NB4 (cell line): Measurements from ENCODE around the gene CLOCK.

ENCODE experiments used
- DNase-seq: peaks from one replicate; pipeline ENCODE4 v3.0.0; 2010; ENCODE audit warnings: low read depth
- H3K4me3 ChIP-seq: one replicate; pipeline ENCODE4 v1.5.1; 2011; ENCODE audit warnings: mild to moderate bottlenecking, low read depth, low read length, moderate library complexity
- CTCF ChIP-seq: IDR thresholded peaks from one replicate; pipeline ENCODE4 v1.5.1; 2012; ENCODE audit warnings: low read depth, low read length
- MAX ChIP-seq: IDR thresholded peaks from 2 replicates; pipeline ENCODE4 v1.6.1; 2011; ENCODE audit warnings: low read depth, low read length
- MYC ChIP-seq: IDR thresholded peaks from 2 replicates; pipeline ENCODE4 v1.6.1; 2011; ENCODE audit warnings: low read depth, low read length
- POLR2A ChIP-seq: IDR thresholded peaks from 2 replicates; pipeline ENCODE4 v1.6.1; 2011; ENCODE audit warnings: mild to moderate bottlenecking; ENCODE audit not compliant: insufficient read length; ENCODE audit errors: extremely low read depth

The CLOCK gene

GRCh38 chr4:55545641-55546505 is 836 bp downstream of the CLOCK start:
- TF ChIP-seq POLR2A (no peak), MAX (peak; percentile 12; the same call in 1 of the 2 replicates), CTCF (no peak), MYC (peak; percentile 71)
- H3K4me3 ChIP-seq, result peak overlapping the region; percentile 90
- DNase-seq, result peak; percentile 82

- H3K4me3 ChIP-seq, result peak overlapping the region; percentile 90
- TF ChIP-seq POLR2A, result no peak
- TF ChIP-seq MYC, result no peak
- TF ChIP-seq CTCF, result no peak
- no peak for TF ChIP-seq MAX
- DNase-seq, result peak; percentile 43
Observed at GRCh38 chr4:55545151-55545550, 1.6 kb downstream of the CLOCK start.

GRCh38 chr4:55543858-55544257 is 2.9 kb downstream of the CLOCK start:
- no peak for TF ChIP-seq CTCF
- TF ChIP-seq MAX, result no peak
- TF ChIP-seq MYC, result no peak
- no peak for TF ChIP-seq POLR2A
- DNase-seq, result peak; percentile 42
- no peak overlapping the region for H3K4me3 ChIP-seq

GRCh38 chr4:55540271-55540670 is 6.4 kb downstream of the CLOCK start:
- no peak for DNase-seq
- TF ChIP-seq CTCF, result no peak
- H3K4me3 ChIP-seq, result no peak overlapping the region

- no peak for DNase-seq
- H3K4me3 ChIP-seq, result no peak overlapping the region
- TF ChIP-seq MAX (no peak), CTCF (no peak), POLR2A (no peak), MYC (no peak)
Observed at GRCh38 chr4:55539658-55540057, 7.1 kb downstream of the CLOCK start.
